ELF-1 (cell line): ENCODE data around the gene RELL2.
"Not testable (repeated sequence)": the region's sequence is repeated elsewhere in the genome, so short reads cannot be mapped to it uniquely, and the experiment has no call there.

ENCODE experiments used
- DNase-seq: peaks from one replicate; pipeline ENCODE4 v3.0.0-alpha.2; 2016; ENCODE audit warnings: low read depth, low spot score

RELL2 gene, protein sequence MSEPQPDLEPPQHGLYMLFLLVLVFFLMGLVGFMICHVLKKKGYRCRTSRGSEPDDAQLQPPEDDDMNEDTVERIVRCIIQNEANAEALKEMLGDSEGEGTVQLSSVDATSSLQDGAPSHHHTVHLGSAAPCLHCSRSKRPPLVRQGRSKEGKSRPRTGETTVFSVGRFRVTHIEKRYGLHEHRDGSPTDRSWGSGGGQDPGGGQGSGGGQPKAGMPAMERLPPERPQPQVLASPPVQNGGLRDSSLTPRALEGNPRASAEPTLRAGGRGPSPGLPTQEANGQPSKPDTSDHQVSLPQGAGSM

DNA sequence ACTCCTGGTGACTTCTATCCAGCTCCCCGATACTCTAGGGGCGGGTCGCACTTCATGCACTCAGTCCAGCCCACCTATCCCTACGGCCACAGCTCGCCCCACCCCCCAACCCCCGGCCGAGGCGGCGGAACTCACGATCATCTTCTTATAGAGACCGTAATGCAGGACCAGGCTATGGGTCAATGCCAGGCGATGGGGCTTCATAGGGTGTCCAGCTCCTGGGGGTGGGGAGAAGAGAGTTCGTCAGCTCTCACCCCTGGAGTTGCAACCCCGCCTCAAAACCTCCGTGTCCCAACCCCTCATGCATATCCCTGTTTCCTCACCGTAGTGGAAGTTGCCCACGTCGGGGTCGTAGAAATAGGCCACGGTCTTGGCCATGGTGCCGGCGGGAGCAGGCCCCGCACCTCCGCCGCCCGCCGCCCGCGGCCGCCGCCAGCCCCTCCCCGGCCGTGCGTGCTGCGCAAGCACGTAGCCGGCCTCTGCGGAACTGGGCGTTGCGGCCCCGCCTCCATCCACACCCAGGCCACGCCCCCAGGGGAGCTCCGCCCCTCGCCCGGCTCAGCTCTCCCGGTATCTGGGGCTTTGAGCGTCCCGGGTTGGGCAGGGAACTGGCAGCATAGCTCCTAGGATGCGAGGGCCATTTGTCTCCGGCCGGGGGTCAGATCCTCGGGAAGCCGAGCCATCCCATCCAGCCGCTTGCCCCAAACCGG, at the start of gene RELL2, which contains the start of gene HDAC3:
TSS of gene RELL2 (plus strand) at position 585 of the 710 bp plus-strand sequence. CDS start 1,229 bp downstream, outside the sequence.
TSS of gene HDAC3 (minus strand) at position 437 of the 710 bp plus-strand sequence. CDS start at position 378, 59 bp downstream.
- peak; percentile 97 for DNase-seq

DNA sequence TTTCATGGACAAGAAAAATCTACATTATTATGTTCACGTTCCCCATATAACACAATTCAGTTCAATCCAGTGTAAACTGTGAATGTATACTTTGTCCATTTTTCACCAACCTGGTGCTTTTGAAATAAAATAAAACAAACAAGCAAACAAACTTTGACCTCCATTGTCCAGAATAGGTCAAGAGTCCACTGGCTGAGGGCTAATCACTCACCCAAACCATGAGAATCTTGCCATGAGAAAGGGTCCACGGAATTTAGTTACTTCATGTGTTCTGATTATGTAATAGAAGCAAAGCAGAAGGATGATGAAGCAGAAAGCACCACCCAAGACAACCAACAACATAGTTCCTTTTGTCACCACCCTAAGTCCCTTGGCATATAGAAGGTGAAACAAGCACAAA, 46.7 kb upstream of the RELL2 start:
- no peak for DNase-seq

DNA sequence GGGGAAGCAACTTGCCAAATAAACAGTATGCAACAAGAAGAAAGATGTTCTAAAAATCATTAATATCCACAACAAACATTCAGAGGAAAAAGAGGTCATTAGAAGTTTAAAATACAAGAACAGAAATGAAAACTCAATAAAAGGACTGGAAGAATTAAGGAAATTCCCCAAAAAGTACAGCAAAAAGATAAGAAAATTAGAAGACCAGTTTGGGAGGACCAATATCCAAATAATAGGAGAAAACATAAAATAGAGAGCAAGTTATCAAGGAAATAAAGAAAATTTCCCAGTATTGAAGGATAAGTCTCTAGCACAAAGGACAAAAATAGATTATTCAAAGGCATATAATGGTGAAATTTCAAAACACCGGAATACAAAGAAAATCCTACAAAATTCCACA, 39.9 kb upstream of the RELL2 start:
- DNase-seq: no peak

DNA sequence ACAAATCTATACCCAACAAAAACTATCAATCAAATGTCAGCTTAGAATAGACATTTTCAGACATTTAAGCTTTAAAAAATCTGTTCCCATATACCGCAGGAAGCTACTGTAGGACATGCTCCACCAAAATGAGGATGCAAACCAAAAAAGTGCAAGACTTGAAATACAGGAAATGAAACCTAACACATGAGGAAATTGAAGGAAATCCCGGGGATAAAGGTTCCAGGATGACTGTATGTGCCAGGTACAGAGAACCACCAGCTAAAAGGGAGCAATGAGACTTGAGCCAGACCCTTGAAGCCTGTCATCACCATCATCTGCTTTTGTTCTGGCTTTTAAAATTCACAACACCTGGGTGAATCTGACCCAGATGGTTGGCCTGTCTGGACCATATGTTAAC, 39.4 kb upstream of the RELL2 start:
- no peak for DNase-seq

DNA sequence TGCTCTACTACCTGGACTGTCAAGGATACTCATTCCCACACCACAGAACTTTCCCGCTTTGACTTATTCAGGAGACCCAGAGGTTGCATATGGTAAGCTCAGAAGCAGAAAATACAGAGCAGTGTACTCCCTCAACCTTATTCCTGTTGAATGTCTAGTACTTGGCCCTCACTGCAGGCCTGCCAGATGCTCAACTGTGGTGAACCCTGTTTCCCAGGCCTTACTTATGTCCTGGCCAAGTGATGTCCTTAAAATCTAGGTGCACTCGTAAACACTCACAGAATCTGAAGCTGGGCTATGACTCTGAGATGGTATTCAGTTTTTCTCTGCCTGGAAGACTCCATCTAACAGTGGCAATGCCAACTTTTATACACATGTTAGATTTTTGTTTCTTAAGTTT, 39.0 kb upstream of the RELL2 start:
- no peak for DNase-seq

DNA sequence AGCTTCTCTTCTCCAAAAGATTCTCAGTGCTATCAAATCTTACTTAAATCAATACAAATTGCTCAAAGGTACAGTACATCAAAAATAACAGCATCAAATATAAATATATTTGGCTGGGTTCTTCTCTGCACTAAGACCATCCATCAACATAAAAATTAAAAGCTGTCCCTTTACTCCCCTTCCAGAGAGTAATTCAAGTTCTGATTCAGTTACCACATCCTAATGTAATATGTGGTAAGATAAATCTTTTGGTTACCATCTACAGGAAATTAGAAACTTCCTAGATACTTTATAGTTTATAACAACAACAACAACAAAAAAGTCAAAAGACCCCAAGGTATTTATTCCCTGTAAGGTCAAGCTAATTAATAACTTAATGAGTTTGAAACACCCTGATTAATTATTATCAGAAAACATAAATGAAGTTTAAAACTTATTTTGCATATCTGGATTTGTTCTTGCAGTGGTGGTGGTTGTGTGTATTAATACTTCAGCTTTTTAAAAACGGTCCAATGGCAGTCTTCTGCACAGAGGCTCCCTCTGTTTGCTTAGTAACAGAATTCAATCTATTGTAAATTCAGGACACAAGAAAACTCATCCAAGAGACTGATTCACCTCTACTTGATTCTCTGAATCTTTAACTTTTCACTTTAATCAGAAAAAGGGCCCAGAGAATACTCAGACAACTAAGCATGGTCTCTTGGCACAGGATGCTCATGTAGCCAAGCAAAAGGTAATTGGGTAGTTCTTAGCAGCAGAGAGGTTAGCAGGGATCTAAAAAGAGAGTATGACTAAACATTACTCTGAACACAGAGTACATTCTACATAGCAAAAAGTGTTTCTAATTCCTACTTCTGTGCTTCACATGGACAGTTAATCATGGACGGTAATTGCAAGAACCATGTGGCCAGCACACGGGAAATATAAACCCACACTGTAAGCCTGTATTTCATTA, 38.1 kb upstream of the RELL2 start:
- no peak for DNase-seq

DNA sequence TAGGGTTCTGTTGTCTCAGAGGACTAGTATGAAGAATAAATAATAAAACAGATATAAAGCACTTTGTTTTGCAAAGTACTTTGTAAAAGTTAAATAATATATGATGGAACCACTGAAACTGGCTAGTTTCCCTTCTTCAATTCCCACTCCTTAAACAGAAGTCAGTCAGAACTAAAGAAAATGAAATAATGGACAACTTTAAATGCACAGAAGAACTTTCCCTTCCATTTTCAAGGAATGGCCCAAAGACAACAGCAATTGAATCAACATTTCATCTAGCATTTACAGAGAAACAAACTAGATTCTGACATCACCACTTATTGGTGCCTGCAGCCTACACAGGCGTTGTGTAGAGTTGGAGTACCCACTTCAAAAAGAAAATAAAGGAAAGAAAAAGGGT, 34.2 kb upstream of the RELL2 start:
- no peak for DNase-seq

DNA sequence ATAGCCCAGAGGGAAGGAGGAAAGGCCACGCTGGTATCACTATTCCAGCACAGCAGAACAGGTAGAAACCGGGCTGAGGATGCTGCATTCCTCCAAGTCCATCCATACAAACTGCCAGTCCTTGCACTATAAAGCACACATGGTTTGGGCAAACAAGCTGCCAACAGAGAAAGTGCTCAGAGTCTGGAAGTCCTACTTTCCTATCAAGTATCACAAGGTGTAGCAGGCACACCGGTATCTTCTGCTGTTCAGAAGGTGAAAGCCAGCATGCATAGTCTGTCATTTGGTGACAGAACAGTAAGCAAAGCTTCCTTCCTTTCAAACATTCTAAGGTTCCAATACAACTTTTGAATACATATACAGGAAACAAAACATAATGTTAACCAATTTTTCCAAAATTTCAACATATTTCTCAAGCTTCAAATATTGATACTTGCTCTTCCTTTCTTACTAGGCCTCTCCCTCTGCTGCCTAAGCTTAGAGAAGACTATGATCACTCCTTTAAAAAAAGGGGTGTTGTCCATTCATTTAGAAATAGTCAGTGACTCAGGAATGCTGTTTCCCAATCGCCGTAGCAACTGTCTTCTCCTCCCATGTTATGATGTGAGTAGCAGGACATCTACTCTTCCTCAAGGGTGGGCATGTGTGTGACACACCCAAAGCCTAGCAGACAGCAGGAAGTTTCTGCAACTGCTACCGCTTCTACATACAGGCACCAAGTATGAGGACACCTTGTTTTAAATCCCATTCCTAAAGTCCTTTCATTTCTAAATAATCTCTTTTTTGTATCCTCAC, 32.7 kb upstream of the RELL2 start:
- DNase-seq: no peak

DNA sequence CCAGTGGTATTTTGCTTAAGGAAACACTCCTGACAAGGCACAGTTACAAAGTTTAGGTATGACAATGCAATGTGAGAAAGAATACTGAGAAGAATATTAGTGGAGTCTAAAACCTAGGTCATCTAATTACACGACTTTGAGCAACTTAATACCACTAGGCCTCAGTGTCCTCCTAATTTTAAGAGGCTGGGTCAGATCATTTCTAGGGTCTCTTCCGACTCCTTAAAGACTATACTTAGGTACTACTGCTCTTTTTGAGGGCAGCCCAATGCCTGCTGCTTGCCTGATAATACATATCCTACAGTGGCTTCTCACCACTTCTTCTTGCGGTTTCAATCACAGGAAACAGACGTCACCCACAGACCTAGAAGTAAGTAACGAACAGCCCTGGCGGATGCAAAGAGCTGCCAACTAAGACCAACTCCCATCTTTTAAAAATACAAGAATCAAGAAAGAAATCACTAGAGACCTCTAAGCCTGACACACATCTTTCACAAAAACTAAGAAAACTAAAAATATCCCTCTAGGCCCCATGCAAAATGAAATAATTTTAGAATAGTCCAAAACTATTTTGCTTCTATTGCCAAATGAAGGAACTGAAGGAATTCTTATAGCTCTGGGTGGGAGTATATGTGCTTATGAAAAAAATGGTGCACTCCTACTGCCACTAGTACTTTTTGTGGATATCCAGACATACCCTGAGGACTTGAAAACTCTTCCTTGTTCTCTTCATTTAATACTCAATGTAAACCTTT, 31.1 kb upstream of the RELL2 start:
- no peak for DNase-seq

DNA sequence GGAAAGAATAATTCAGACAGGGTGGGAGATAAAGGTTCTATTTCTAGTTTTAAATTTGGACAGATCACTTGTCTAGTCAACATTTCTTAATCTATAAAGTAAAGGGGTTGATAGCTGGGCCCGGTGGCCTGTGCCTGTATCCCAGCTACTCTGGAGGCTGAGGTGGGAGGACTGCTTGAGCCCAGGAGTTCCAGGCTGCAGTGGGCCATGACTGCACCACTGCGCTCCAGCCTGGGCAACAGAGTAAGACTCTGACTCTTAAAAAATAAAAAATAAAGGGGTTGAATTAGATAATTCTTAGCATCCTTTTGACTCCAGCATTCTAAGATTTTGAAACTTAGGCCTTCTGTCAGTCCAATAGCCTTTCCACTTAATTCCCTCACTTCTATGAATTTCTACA, 28.8 kb upstream of the RELL2 start:
- no peak for DNase-seq

DNA sequence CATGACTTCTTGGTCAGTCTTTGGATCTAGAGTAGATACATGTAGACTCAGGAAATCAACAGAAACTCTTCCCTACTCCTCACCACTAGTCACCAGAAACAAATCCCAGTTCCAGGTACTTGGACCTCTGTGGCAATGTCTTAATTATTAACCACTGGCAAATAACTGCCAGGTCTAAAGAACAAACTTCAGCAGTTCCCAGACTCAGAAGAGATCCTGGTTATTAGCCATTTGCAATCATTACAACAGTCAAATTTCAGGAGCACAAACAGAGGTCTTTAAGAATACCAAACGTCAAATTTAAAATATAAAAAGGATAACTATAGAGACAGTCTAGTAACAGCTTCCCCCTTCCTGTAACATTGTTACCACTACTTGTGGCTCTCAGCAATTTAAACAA, 28.2 kb upstream of the RELL2 start:
- no peak for DNase-seq

DNA sequence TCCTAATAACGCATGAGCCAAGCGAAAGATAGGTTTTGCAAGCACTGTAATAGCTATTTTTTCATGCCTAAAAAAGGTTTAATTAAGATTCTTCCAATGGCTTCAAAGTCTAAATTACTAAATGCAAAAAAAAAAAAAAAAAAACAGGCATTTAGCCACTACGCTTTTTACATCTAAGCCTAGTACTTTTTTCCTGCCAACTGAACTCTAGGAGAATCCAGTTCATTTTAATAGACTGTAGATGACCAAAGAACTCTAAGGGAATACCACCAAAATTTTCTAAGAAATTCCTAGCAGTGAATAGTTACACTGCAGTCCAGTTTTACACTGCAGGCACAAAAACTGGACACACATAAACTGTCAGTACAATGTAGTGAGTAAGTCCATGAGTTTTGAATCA, 27.8 kb upstream of the RELL2 start:
- DNase-seq: no peak

DNA sequence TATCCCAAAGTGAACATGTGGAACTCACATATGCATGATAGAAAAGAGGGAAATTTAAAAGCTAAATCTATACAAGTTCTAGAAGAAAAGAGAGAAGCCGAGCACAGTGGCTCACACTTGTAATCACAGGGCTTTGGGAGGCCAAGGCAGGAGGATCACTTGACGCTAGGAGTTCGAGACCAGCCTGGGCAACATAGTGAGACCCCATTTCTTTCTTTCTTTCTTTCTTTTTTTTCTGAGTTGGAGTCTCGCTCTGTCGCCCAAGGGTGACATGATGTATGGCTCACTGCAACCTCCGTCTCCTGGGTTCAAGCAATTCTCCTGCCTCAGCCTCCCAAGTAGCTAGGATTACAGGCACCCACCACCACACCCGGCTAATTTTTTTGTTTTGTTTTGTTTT, 26.9 kb upstream of the RELL2 start:
- DNase-seq: not testable (repeated sequence)

DNA sequence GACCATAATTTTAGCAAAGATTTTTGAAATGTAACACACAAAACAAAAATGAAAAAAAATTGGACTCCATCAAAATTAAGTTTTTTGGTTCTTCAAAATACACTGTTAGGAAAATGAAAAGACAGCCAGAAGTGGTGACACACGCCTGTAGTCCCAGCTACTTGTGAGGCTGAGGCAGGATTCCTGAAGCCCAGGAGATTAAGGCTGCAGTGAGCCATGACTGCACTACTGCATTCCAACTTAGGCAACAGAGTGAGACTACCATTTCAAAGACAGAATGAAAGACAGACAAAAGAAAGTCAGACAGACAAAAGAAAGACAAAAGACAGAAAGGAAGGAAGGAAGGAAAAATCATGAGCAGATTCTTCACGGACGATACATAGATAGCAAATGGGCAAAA, 25.5 kb upstream of the RELL2 start:
- DNase-seq: peak; percentile 39

DNA sequence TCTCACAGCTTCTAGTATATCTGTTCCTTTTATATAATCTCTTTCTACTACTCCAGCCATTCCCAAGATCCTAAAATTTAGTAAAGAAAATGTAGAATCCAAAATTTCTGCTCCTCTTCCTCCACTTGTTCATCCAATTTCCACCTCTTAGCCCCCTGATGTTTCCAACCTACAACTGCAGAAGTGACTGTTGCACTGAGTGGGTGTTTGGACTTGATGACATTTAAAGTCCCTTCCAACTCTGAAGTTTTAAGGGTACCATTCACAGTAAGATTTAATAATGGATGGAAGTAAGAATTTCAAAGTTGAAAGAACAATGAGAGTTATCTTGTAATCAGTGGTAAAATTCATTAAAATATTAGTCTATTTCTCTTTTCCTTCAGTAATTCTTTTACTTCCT, 23.5 kb upstream of the RELL2 start:
- DNase-seq: no peak

DNA sequence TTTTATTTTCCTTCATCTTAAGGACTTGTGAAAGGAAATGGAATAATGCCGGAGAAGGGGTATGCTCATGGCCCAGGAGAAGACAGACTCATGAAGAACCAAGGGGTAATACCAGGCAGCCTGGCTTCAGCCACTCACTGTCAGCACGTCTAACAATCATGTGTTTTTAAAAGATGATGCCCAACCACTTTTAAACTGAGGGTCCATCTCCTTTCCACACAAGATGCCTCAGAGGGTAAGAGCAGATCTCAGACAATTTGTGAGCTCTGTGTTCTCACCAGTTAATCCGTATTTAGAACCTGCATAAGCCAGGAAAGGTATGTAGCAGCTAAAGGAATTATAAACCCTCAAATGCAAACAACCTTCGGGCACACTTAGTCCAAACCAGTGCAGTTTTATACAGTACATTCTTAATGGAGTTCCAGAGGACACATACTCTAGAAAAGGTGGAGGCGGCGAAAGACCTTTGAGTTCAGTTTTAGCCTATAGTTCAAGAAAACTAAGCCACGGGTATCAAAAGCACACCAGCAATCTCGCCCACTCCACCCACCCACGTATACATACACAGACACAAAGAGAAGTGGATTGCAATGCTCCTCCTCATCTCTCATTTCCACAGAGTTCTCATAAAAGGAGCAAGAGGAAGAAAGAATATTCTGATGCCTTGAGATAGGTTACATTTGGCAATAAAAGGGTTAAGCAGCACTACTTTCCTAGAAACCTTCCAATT, 20.6 kb upstream of the RELL2 start:
- no peak for DNase-seq

DNA sequence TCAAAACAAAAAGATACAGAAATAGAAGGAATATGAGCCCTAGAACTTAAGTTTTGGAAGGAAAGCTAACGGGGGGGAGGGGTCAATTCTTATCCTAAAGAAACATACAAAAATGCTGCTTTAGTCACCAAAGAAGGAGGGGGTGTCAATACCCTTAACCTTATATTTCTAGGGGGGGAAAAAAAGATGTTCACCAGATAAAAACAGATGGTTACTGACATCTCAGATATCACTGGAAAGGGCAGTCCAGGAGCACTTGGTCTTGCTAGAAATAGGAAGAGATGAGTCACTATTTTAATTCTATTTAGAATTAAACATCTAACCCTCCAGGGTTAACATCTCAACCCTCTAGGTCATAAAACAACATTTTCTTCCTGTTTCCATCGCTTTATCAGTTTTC, 19.7 kb upstream of the RELL2 start:
- DNase-seq: no peak

DNA sequence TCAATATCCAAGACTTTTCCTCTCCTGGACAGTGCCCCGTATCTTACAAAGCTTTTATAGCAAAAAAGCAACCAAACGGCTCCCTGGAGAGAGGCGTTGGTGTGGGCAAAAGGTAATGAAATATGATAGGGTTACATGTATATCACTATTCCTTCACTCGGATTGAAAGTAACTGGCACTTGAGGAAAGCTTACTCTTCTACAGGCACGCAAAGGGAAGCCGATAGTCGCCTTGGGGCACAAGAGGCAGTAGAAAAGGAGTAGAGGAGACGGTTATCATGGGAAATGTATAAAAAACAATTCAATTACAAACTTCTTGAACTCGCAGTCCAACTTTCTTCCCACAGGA, 19.1 kb upstream of the RELL2 start:
- peak; percentile 38 for DNase-seq

DNA sequence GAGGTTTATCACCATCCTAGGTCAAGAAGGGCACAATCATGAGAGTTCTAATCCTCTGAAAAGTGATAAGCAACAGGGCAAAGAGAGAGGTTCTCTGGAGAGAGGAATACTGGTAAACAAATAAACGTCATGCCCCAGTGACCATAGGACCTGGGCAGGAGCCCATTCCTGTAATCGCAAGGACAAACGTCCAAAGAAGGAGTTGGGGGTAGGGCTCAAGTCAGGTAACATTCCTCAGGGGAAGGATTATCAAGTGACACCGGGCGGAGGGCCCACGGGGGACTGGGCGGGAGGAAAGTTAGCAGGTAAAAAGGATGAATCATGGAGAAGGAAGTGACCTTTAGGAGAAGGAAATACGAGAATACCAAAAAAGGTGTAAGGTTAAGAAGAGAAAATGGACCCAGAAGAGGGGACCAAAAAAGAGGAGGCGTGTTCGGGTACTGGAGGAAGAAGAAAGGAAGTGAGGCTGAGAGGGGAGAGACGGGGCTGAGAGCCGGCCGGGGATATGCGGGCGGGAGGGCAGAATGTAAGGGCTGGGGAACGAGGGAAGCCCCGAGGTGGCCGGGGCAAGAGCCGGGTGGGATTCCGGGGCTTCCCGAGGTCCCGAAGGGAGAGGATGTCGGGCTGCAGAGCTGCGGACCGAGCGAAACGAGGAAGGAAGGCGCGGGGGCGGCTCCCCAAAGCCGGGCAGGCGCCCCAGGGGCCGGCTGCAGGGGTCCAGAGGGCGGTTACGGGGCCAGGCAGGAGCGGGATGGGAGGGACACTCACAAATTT, 18.6 kb upstream of the RELL2 start:
- DNase-seq: peak; percentile 73
